GM21390 (cell line): Measurements from ENCODE around the gene NETO1.
A peak's percentile ranks its signal among the peaks of the same experiment; 100 is the strongest.

Experiments
- ATAC-seq: cut with Tn5 transposase; IDR thresholded peaks from one replicate; pipeline ENCODE4 v1.9.1; 2021; ENCODE audit not compliant: unreplicated experiment

NETO1 gene, protein sequence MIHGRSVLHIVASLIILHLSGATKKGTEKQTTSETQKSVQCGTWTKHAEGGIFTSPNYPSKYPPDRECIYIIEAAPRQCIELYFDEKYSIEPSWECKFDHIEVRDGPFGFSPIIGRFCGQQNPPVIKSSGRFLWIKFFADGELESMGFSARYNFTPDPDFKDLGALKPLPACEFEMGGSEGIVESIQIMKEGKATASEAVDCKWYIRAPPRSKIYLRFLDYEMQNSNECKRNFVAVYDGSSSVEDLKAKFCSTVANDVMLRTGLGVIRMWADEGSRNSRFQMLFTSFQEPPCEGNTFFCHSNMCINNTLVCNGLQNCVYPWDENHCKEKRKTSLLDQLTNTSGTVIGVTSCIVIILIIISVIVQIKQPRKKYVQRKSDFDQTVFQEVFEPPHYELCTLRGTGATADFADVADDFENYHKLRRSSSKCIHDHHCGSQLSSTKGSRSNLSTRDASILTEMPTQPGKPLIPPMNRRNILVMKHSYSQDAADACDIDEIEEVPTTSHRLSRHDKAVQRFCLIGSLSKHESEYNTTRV

DNA sequence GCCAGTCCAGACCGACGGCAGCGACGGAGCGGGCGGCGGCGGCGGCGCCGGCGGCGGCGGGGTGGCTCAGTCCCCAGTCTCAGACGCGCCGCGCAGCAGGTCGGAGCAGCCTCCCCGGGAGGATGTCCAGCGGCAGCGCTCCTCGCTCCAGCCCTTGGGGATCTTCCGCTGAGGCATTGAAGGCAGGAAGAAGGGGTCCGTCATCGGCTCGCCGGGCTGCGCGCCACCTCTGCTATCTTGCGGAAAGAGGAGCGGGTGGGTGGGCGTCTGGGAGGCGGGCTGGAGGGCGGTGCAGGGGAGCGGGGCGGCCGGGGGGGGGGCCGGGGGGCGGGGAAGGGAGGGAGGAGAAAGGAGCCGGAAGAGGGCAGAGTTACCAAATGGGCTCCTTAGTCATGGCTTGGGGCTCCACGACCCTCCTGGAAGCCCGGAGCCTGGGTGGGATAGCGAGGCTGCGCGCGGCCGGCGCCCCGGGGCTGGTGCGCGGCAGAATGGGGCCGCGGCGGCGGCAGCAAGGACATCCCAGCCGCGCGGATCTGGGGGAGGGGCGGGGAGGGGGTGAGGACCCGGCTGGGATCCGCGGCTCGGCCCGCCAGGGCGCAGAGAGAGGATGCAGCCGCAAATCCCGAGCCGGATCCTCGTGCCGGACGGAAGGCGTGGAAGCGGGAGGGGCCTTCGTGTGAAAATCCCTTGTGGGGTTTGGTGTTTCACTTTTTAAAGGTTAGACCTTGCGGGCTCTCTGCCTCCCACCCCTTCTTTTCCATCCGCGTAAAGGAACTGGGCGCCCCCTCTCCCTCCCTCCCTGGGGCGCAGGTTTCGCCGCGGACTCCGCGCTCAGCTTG is at the start of gene NETO1:
Gene NETO1 (minus strand): TSS at position 242 of the 839 bp plus-strand sequence. CDS start 696 bp downstream, outside the sequence.
- peak; percentile 34 for ATAC-seq

DNA sequence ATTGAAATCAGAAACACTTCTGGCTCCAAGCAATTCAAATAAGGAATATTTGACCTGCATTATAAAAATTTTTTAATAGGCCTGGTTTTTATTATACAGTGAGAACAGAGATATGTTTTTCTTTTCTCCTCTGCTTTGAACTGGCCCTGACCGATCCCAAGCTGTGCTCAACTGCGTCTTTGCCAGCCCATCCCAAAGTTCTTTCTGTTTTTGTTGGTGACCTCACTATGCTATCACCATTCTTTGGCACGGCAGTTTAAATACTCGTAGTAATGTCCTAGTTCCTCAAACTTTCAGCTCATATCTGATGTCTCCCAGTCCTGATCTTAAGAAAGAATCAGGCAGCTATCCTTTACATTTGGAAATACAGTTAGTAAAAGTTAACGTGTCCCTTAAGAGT is 42.3 kb upstream of the NETO1 start:
- no peak for ATAC-seq

DNA sequence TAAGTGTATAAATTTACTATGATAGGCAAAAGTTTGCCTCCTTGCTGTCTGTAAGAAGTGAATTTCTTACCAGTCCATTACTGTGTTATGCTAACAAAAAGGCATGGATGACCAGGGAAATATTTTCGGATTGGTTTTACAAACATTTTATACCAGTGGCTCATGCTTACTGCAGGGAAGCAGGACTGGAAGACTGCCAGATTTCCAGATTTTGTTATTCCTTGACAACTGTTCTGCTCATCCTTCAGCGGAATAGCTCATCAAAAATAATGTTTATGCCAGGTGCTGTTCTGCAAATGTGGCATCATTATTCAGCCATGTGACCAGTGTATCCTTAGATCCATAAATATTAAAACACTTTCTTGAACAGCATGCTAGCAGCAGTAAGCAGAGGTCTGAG is 40.4 kb upstream of the NETO1 start:
- no peak for ATAC-seq

DNA sequence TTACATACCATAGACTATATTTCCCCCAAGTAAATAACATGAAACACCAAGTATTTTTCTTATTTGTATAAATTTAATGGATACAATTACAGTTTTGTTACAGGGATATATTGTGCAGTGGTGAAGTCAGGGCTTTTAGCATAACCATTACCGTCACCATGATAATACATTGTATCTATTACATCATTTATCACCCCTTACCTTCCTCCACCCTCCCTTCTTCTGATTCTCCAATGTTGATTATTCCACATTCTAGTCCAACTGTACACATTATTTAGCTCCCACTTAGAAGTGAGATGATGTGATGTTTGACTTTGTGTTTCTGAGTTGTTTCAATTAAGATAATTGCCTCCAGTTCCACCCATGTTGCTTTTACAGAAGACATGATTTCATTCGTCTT is 35.2 kb upstream of the NETO1 start:
- no peak for ATAC-seq

DNA sequence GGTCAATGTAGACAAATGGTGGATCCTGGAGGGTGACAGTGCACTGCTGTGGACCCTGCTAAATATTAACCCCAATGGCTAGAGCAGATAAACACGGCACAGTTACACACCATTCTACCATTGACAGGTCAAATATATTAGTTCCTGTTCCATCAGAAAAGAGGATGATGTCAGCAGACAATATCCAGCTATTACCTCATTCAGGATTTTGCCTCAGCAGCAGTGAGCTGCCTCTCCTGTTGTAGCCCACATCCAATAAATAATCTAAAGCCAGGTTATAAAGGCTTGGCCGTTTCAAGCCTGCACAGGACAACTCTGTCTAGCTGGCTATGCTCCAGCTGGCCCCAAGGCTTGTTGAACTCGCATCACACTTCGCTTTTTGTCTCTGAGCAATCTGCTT is 31.6 kb upstream of the NETO1 start:
- ATAC-seq, result no peak

DNA sequence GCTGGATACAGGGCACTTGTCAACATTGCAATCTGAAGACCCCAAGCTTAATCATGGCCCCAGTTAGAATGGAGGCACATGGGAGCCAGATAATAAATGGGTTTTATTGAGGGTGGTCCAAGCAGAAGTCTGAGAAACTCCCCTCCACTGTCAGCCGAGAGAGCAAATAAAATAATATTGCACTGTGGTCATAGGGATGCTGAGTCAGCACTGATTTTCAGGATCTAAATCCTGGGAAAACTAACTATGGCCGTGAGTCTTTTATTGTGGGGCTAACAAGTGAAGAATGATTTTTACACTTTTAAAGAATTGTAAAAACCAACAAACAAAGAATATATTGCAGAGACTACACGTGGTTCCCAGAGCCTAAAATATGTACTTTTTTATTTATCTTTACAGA is 31.1 kb upstream of the NETO1 start:
- ATAC-seq, result no peak

DNA sequence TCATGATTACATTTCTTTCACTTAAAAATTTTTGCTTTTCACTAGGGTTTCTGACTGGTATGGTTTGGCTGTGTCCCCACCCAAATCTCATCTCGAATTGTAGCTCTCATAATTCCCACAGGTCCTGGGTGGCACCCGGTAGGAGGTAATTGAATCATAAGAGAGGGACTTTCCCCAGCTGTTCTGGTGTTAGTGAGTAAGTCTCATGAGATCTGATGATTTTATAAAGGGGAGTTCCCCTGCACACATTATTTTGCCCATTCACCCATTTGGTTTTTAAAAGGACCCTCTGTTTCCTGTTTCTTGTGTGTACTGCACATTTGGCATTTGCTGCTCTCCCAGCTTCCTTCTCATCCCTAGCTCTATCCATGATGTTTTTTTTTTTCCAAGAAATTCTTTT is 27.8 kb upstream of the NETO1 start:
- ATAC-seq, result no peak

DNA sequence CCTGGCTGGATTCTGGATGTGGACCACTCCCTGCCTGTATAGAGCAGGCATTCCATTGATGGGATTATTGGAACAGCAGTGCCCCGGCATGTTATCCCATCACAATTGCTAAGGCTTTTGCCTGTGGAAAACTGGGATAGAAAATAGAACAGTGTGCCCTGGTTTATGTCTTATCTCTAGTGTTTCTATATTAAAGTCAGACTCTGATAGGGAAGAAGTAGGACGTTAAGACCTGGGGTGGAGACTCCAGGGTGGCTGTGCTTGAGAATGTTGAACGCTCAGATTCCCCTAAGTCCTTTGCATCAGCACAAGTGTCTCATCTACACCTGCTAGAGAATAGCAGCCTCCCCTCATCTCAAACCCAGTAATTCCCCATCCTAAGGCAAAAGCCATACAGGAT is 10.8 kb upstream of the NETO1 start:
- ATAC-seq, result no peak

DNA sequence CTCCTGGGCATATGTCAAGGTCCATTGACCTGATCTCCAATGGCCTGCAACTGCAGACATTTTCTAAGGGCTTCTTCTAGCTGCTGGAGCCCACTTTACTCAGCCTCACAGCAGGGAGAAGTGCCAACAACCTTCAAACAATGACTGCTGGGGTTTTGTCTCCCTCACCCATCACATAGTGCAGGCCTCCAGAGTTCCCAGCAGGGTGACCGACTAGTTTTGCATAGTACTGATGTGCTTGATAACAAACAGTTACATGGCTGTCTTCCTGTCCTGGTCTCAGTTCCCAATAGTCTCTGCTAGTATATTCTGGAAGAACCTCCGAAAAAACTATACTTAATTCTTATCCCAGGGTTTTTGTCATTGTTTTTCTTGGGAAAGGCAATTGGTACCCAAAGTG is 10.4 kb upstream of the NETO1 start:
- ATAC-seq, result no peak

DNA sequence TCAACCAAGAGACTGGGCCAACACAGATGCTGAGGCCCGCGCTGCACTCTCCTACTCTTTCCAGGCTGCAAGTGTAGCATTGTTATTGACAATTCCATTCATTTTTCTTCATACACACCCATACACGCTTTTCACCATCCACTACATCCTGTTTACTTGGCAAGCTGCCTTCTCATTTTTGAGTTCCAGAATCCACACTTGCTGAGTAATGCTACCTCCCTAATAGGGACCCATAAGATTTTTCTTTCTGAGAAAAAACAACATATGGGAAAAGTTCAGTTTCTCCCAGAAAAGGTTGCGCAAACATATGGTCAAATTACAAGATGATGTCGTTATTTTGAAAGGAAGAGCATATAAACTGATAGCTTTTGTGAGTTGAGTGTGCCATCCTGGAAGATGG is 3.3 kb upstream of the NETO1 start:
- ATAC-seq, result no peak

DNA sequence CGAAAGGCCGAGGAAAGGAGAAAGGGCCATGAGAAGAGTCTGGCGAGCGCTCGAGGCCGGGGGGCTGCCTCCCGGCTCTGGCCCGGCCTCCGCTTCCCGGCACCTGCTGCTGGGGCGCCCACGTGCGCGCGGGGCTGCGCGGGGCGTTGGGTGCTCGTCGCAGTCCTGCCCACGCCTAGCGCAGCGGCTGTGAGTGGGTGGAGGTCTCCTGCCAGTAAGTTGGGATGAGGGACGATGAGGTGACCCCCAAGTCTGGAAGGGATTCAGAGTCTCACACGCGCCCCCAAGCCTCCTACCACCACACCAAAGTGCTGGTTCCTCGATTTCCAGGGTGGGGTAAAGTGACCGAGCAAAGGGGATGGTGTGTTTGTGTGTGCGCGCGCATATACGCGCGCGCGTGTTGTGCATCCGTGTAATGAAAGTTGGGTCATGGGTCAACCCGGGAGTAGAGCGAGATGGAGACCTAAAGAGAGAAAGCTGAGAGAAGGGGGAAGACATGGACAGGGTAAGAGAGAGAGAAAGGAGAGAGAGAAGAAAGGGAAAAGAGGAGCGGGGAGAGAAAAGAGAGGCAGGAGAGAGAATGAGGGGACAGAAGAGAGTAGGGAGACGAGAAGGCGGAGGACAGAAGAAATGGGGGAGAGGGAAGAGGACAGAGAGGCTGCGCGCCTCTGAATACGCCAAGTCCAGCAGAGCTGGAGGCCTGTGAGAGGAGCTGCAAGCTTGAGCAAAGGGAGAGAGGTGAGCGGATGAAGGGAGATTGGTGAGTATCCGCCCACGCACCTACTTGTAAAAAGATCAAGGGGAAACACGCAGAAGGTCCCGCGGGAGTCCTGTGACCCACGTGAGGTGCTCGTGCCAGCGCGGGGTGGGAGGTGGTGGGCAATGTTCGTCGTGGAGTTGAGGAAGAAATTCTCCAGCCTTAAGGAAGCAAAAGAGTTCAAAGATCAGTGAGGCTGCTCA is 1.7 kb upstream of the NETO1 start:
- no peak for ATAC-seq

DNA sequence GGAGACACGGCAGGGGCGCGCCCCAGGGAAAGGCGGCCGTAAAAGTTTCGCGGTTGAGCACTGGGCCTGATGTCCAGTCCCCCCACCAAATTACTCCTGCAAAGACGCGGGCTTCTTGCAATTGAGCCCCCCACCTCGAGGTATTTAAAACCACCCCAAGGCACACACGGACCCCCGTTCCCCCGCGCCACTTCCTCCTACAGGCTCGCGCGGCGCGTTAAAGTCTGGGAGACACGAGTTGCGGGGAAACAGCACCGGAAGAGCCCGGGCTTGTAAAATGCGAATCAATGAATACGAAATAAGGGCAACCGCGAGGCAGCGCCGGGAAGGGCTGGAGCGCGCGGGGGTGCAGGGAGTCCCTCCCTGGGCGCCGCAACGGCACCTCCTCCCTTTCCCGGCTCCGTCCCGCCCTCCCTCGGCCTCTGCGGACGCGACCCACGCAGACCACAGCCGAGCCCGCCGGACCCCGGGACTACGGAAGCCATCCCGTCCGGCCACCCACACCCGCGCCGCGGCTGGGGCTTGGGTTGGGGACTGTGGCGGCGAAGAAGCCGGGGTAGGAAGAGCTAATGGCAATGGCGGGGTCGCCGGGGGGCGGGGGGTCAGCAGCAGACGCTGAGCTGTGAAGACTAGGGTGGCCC is 918 bp upstream of the NETO1 start:
- no peak for ATAC-seq

DNA sequence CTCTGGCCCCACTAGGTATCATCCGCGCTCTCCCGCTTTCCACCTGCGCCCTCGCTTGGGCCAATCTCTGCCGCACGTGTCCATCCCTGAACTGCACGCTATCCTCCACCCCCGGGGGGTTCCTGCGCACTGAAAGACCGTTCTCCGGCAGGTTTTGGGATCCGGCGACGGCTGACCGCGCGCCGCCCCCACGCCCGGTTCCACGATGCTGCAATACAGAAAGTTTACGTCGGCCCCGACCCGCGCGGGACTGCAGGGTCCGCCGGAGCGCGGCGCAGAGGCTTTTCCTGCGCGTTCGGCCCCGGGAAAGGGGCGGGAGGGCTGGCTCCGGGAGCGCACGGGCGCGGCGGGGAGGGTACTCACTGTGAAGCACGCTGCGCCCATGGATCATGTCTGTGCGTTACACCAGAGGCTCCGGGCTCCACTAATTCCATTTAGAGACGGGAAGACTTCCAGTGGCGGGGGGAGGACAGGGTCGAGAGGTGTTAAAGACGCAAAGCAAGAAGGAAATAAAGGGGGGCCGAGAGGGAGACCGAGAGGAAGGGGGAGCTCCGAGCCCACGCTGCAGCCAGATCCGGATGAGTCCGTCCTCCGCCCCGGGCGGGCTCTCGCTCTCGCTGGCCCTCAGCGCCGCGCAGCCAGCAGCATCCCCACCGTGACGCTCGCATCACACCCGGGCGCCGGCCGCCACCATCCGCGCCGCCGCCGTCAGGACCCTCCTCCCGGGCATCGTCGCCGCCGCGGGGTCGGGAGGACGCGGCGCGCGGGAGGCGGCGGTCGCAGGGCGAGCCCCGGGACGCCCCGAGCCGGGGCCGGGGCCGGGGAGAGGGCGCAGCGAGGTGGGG is 664 bp downstream of the NETO1 start:
- peak; percentile 30 for ATAC-seq

DNA sequence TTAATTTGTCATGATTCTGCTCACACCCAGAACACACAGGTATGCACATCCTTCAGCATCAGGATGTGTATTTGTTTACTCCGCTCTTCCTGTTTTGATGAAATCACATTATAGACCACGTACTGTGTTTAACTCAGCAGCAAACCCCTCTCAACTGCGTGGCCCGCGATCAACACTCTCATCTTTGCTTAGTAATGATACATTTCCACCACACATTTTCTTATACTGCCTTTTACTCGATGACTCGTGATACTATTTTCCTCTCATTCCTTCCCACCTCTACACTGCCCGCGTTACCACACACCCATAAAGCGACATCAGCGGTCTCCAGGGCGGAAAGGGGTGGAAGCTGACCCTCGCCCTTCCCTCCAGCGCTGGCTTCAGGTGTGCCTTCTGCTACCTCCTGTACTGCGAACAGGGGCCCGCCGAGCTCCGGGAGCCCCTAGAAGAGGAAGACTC is 1.3 kb downstream of the NETO1 start:
- no peak for ATAC-seq

DNA sequence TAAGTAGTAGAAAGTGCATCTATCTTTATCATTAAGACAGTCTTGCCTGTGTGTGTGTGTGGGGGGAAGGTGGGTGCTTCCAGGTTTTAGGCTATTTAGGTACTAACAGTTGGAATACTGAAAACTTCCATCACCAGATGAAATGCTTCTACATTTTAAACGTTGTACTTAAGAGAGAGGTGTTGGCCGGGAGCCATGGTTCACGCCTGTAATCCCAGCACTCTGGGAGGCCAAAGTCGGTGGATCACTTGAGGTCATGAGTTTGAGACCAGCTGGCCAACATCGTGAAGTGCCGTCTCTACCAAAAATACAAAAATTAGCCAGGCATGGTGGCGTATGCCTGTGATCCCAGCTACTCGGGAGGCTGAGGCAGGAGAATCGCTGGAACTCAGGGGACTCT is 4.0 kb downstream of the NETO1 start:
- no peak for ATAC-seq

DNA sequence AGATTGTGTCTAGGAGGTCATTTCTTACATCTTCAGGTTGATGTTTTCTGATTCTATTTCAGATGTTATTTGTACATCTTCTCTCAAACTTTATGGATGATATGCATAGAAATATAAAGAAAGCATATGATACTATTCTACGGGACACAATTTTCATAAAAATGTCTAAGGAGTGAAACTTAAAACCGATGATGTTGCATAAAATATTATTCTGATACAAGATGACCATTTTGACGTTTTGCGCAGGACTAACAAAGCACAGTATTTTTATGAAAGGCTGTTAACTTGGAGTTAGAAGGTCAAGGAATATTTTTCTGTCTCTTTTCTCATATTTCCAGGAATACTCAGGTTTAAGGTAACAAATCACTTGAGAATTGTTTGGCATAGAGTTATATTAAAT is 8.7 kb downstream of the NETO1 start:
- ATAC-seq, result no peak

DNA sequence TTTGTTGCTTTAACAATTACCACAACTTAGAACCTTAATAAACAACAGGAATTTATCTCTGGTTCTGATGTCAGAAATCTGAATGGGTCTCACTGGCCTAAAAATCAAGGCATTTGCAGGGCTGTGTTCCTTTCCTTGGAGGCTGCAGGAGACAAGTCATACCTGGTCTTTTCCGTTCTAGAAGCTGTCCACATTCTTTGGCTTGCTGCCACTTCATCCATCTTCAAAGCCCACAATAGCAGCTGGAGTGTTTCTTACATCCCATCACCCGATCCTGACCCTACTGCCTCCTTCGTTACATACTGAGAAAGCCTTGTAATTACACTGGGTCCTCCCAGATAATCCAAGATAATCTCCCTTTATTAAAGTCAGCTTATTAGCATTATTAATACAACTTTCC is 18.1 kb downstream of the NETO1 start:
- no peak for ATAC-seq

DNA sequence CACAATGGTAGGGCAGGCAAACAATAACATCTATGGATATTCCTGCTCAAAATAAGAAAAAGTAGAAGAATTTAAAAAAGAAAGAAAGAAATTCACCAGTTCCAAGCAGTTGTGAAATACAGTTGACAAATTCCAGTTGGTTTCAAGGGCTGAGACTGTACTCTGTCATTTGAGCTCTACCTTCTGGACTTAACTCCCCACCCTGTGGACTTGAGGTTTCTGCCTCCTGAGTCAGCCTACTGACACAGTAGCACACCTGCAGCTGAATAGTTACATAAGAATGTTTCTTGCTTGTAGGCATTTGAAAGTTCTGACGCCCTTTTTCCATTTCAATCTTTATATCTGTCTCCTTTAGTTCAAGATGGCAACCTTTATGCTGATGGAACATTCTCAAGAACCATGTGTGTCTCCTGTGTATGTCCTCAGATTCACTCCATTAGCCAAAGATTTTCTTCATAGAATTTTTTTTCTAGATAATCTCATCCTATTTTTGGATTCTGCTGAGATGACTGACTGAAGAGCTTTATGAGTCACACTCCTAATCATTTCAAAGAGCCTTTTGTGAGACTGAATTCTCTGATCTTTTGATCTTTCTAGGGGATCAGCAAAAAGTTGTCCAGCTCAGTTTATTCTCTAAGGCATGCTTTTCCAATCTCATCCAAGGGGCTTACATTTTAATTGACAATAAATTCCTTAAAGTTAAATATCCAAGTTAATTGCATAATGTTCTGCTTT is 19.1 kb downstream of the NETO1 start:
- ATAC-seq, result no peak

DNA sequence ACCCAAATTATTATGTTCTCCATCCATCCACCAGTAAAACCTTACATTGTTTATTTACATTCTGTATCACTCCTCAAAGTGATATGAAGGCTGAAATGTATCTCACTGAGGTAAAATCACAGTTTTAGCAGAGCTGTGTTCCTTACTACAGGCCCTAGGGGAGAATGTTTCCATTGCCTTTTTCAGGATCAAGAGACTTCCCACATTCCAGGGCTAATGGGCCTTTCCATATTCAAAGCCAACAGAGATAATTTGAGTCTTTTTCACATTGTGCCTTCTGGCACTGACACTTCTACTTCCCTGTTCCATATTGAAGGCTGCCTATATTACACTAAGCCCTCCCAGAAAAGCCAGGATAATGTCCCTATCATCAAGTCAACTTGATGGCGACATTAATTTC is 20.0 kb downstream of the NETO1 start:
- ATAC-seq, result no peak
